ENCODE results near the gene CYP26A1. TPM values are rescaled to one million over a fixed set of nuclear protein-coding genes. Genes with fewer than 3 reads are reported as not detected.

Gene CYP26A1
- total RNA-seq, 1 donor from 2014 or later, result 0.64 TPM

GRCh38 chr10:93061594-93062513 lies 11.8 kb upstream of the CYP26A1 start:
- DNase-seq (ENCODE audit: low spot score), result no peak

GRCh38 chr10:93062514-93063143 lies 11.1 kb upstream of the CYP26A1 start:
- Mint-ChIP-seq H3K9me3 (ENCODE audit: unreplicated experiment) (no peaks in the 10 kb centered on the region), H3K4me3 (ENCODE audit: unreplicated experiment) (peak overlapping the region; percentile 71), H3K27ac (ENCODE audit: unreplicated experiment) (no peak overlapping the region), H3K36me3 (ENCODE audit: low read depth, unreplicated experiment) (peaks cover 39% of the 10 kb centered on the region), H3K4me1 (ENCODE audit: unreplicated experiment) (peaks cover 16% of the 10 kb centered on the region), H3K27me3 (ENCODE audit: unreplicated experiment) (peaks cover 42% of the 10 kb centered on the region)
- DNase-seq (ENCODE audit: low spot score), result peak; percentile 67
- peak; percentile 90 for TF ChIP-seq CTCF (IDR thresholded peaks at IDR 0.05; ENCODE audit: unreplicated experiment)

More at GRCh38 chr10:93061594-93062513, 11.8 kb upstream of the CYP26A1 start:
- peak overlapping the region; percentile 71 for H3K4me3 Mint-ChIP-seq (ENCODE audit: unreplicated experiment)
- peaks cover 35% of the 10 kb centered on the region for H3K36me3 Mint-ChIP-seq (ENCODE audit: low read depth, unreplicated experiment)
- H3K4me1 Mint-ChIP-seq (ENCODE audit: unreplicated experiment), result peaks cover 16% of the 10 kb centered on the region
- peaks cover 38% of the 10 kb centered on the region for H3K27me3 Mint-ChIP-seq (ENCODE audit: unreplicated experiment)
- no peak overlapping the region for H3K27ac Mint-ChIP-seq (ENCODE audit: unreplicated experiment)
- no peaks in the 10 kb centered on the region for H3K9me3 Mint-ChIP-seq (ENCODE audit: unreplicated experiment)
- no peak for TF ChIP-seq CTCF (IDR thresholded peaks at IDR 0.05; ENCODE audit: unreplicated experiment)

- Mint-ChIP-seq H3K9me3 (ENCODE audit: unreplicated experiment) (no peaks in the 10 kb centered on the region), H3K36me3 (ENCODE audit: low read depth, unreplicated experiment) (peaks cover 34% of the 10 kb centered on the region), H3K4me3 (ENCODE audit: unreplicated experiment) (peak overlapping the region; percentile 32), H3K27me3 (ENCODE audit: unreplicated experiment) (peaks cover 46% of the 10 kb centered on the region), H3K27ac (ENCODE audit: unreplicated experiment) (no peak overlapping the region), H3K4me1 (ENCODE audit: unreplicated experiment) (peaks cover 16% of the 10 kb centered on the region)
- DNase-seq (ENCODE audit: low spot score), result no peak
- TF ChIP-seq CTCF (IDR thresholded peaks at IDR 0.05; ENCODE audit: unreplicated experiment), result no peak
Observed at GRCh38 chr10:93063144-93063976, 10.3 kb upstream of the CYP26A1 start.

- DNase-seq (ENCODE audit: low spot score), result no peak
- peaks cover 46% of the 10 kb centered on the region for H3K27me3 Mint-ChIP-seq (ENCODE audit: unreplicated experiment)
- H3K9me3 Mint-ChIP-seq (ENCODE audit: unreplicated experiment), result no peaks in the 10 kb centered on the region
- no peak for TF ChIP-seq CTCF (IDR thresholded peaks at IDR 0.05; ENCODE audit: unreplicated experiment)
- peaks cover 31% of the 10 kb centered on the region for H3K36me3 Mint-ChIP-seq (ENCODE audit: low read depth, unreplicated experiment)
- H3K4me1 Mint-ChIP-seq (ENCODE audit: unreplicated experiment), result peaks cover 24% of the 10 kb centered on the region
- no peak overlapping the region for H3K27ac Mint-ChIP-seq (ENCODE audit: unreplicated experiment)
- H3K4me3 Mint-ChIP-seq (ENCODE audit: unreplicated experiment), result no peak overlapping the region
Observed at GRCh38 chr10:93063977-93064660, 9.6 kb upstream of the CYP26A1 start.
